ENCODE results near the gene GCFC2. TPM values are rescaled to one million over a fixed set of nuclear protein-coding genes. Genes with fewer than 3 reads are reported as not detected.

The GCFC2 gene
- total RNA-seq, 5 donors from 2014 or later (not counting 1 experiment from before 2014, with no cell fraction given), result 18.2 to 25.0 (median 24.0) TPM

DNA sequence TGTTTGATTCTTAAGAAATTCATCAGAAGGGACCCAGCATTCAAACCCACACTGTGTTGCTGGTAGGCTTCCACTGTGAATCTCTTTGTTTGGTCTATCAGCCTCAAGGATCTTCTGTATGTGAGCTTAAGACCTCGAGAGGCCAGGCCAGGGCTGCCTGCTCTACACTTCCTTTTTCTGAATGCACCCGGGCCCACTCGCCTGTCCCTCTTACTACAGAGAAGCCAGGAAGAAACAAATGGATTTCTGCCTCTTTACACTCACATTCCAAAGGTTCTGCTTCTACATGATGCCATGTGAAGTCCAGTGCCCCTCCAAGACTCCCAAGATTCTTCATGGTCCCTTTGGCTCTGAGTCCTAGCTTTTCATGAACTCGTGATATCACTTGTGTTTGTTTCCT lies 89.5 kb downstream of the GCFC2 start:
- POLR2A ChIA-PET, result no interaction called here
- H3K4me1 ChIP-seq (ENCODE audit: control insufficient read depth in 1 of 2, extremely low read depth in 1 of 2, insufficient read depth in 2 of 2, low read length in 2 of 2), result no peaks in the 10 kb centered on the region
- Mint-ChIP-seq H3K27ac (no peak overlapping the region), H3K9me3 (peaks cover 0 to 8% (median 2%) of the 10 kb centered on the region in 3 donors), H3K4me1 (no peaks in the 10 kb centered on the region), H3K27me3 (peaks cover 26 to 35% of the 10 kb centered on the region in 2 donors), H3K36me3 (no peaks in the 10 kb centered on the region), H3K4me3 (no peak overlapping the region)
- ATAC-seq (replicated peaks in 1 of 4) (no peak), DNase-seq (no peak)
- no peaks in the 10 kb centered on the region for H3K9me3 ChIP-seq
- H3K4me3 ChIP-seq (ENCODE audit: control insufficient read depth in 1 of 2, extremely low read depth in 1 of 2, low read length in 1 of 2), result no peak overlapping the region
- CTCF ChIA-PET, result no interaction called here
- no peaks in the 10 kb centered on the region for H3K27me3 ChIP-seq (replicated peaks in 1 of 2; ENCODE audit: control insufficient read depth in 2 of 2, extremely low read depth in 1 of 2, insufficient read depth in 2 of 2, low read length in 1 of 2)
- H3K36me3 ChIP-seq (ENCODE audit: control insufficient read depth in 2 of 2, extremely low read depth in 1 of 2, insufficient read depth in 1 of 2, low read length in 1 of 2), result no peaks in the 10 kb centered on the region
- no peak overlapping the region for H3K27ac ChIP-seq (ENCODE audit: low read length)
- WGBS (ENCODE audit: insufficient coverage), result 46% methylated on average over 3 of the region's 4 CpGs

DNA sequence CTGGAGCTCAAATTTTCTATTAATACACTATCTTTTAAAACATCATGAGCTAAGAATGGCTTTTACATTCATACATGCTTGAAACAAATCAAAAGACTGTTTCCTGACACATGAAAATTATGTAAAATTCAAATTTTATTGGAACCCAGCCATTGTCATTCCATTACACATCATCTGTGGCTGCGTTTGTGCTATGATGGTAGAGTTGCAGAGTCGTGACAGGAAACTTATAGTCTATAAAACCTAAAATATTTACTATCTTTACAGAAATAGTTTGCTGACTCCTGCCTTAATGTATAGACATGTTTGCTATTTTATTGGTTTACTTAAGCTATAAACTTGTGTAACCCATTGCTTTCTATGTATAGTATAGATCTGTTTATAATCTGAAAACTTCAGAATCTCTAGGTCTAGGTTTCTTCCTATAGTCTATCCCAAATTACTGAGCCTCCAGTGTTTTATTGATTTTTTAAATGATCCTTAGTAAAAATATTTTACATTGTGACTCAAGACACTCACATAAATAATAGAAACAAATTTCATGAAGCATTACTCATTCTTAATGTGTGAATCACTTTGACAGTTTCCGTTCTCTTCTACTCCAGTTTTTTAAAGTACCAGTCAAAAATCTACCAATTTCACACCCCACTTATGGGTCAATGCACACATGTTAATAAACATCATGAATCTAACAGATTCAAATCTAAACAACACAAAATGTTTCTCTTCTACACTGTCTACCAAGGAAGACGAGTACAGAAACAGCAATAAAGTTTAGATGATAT lies 90.6 kb downstream of the GCFC2 start:
- no peak overlapping the region for H3K4me3 ChIP-seq (ENCODE audit: control insufficient read depth in 1 of 2, extremely low read depth in 1 of 2, low read length in 1 of 2)
- H3K4me1 ChIP-seq (ENCODE audit: control insufficient read depth in 1 of 2, extremely low read depth in 1 of 2, insufficient read depth in 2 of 2, low read length in 2 of 2), result no peaks in the 10 kb centered on the region
- no peak for ATAC-seq (replicated peaks in 1 of 4)
- Mint-ChIP-seq H3K27ac (no peak overlapping the region), H3K4me1 (no peaks in the 10 kb centered on the region), H3K27me3 (peaks cover 26 to 32% of the 10 kb centered on the region in 2 donors), H3K4me3 (no peak overlapping the region), H3K9me3 (peaks cover 0 to 8% (median 2%) of the 10 kb centered on the region in 3 donors), H3K36me3 (no peaks in the 10 kb centered on the region)
- ChIA-PET CTCF (interaction anchor here in 1 of 2 donors (1.5 kb wide), 1 partner anchor 11 kb away, joined by 4 read pairs; no protein-coding TSS in a partner anchor), POLR2A (interaction anchor here in 1 of 2 donors (0.5 kb wide), 1 partner anchor 71 kb away, joined by 7 read pairs; no protein-coding TSS in a partner anchor)
- H3K36me3 ChIP-seq (ENCODE audit: control insufficient read depth in 2 of 2, extremely low read depth in 1 of 2, insufficient read depth in 1 of 2, low read length in 1 of 2), result no peaks in the 10 kb centered on the region
- H3K27me3 ChIP-seq (replicated peaks in 1 of 2; ENCODE audit: control insufficient read depth in 2 of 2, extremely low read depth in 1 of 2, insufficient read depth in 2 of 2, low read length in 1 of 2), result no peaks in the 10 kb centered on the region
- H3K27ac ChIP-seq (ENCODE audit: low read length), result no peak overlapping the region
- DNase-seq, result no peak
- H3K9me3 ChIP-seq, result no peaks in the 10 kb centered on the region
- 45% methylated on average over 1 of the region's 4 CpGs for WGBS (ENCODE audit: insufficient coverage)

- Mint-ChIP-seq H3K36me3 (no peaks in the 10 kb centered on the region), H3K4me3 (no peak overlapping the region), H3K4me1 (no peaks in the 10 kb centered on the region), H3K9me3 (peaks cover 0 to 8% (median 2%) of the 10 kb centered on the region in 3 donors), H3K27me3 (peaks cover 22 to 24% of the 10 kb centered on the region in 2 donors), H3K27ac (no peak overlapping the region)
- Histone ChIP-seq H3K9me3 (no peaks in the 10 kb centered on the region), H3K27me3 (replicated peaks in 1 of 2; ENCODE audit: control insufficient read depth in 2 of 2, extremely low read depth in 1 of 2, insufficient read depth in 2 of 2, low read length in 1 of 2) (peaks cover 0 to 7% of the 10 kb centered on the region in 2 experiments), H3K27ac (ENCODE audit: low read length) (no peak overlapping the region), H3K36me3 (ENCODE audit: control insufficient read depth in 2 of 2, extremely low read depth in 1 of 2, insufficient read depth in 1 of 2, low read length in 1 of 2) (no peaks in the 10 kb centered on the region), H3K4me1 (ENCODE audit: control insufficient read depth in 1 of 2, extremely low read depth in 1 of 2, insufficient read depth in 2 of 2, low read length in 2 of 2) (no peaks in the 10 kb centered on the region), H3K4me3 (ENCODE audit: control insufficient read depth in 1 of 2, extremely low read depth in 1 of 2, low read length in 1 of 2) (no peak overlapping the region)
- POLR2A ChIA-PET, result no interaction called here
- CTCF ChIA-PET, result no interaction called here
- ATAC-seq (replicated peaks in 1 of 4) (no peak), DNase-seq (no peak)
- no CpG with 5 or more reads among the region's 3 CpGs for WGBS (ENCODE audit: insufficient coverage)
Measured at GRCh38 chr2:75616933-75617332, 93.8 kb downstream of the GCFC2 start.

DNA sequence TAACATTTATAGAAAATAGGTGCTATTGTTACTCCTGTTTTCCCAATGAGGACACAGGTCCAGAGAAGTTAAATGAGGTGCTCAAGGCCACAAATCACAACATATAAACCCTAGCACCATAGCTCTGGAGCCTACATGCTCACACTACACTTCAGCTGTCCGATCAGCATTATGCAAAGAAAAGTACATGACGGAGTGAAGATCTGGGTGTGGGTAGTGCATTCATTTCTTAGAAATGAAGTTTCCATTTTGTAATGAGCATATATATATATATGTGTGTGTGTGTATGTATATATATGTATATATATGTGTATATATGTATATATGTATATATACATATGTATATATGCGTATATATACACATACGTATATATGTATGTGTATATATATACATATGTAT lies 94.3 kb downstream of the GCFC2 start:
- POLR2A ChIA-PET, result no interaction called here

DNA sequence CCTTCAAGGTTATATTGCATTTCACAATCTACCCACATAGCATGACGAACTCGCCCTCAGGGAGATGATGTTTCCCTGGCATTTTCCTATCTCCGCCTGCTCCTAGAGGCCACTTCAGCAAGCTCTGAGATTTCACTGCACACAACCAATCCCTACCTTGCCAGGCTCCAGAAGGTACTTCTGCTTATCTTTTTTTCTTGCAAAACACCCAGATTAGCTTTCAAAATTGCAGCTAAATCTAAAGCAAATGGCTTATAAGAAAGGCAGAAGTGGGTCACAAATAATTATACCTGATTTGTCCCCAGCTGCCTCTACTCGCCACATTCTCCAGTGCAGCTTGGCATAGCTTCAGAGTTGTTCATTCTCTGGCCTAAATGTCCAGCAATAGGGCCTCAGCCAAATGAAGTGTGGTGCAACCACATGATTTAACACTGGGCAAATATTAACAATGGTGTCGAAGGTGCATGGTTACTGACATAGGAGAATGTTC lies 96.5 kb downstream of the GCFC2 start:
- Histone ChIP-seq H3K9me3 (no peaks in the 10 kb centered on the region), H3K4me1 (ENCODE audit: control insufficient read depth in 1 of 2, extremely low read depth in 1 of 2, insufficient read depth in 2 of 2, low read length in 2 of 2) (no peaks in the 10 kb centered on the region), H3K27ac (ENCODE audit: low read length) (no peak overlapping the region), H3K4me3 (ENCODE audit: control insufficient read depth in 1 of 2, extremely low read depth in 1 of 2, low read length in 1 of 2) (no peak overlapping the region), H3K36me3 (ENCODE audit: control insufficient read depth in 2 of 2, extremely low read depth in 1 of 2, insufficient read depth in 1 of 2, low read length in 1 of 2) (no peaks in the 10 kb centered on the region), H3K27me3 (replicated peaks in 1 of 2; ENCODE audit: control insufficient read depth in 2 of 2, extremely low read depth in 1 of 2, insufficient read depth in 2 of 2, low read length in 1 of 2) (peaks cover 0 to 20% of the 10 kb centered on the region in 2 experiments)
- no peak overlapping the region for H3K27ac Mint-ChIP-seq
- peaks cover 29 to 35% of the 10 kb centered on the region in 2 donors for H3K27me3 Mint-ChIP-seq
- H3K36me3 Mint-ChIP-seq, result no peaks in the 10 kb centered on the region
- ChIA-PET POLR2A (no interaction called here), CTCF (no interaction called here)
- ATAC-seq (replicated peaks in 1 of 4) (no peak), DNase-seq (no peak)
- no peak overlapping the region for H3K4me3 Mint-ChIP-seq
- no peaks in the 10 kb centered on the region for H3K4me1 Mint-ChIP-seq
- 93% methylated on average over 3 of the region's 5 CpGs for WGBS (ENCODE audit: insufficient coverage)
- peaks cover 0 to 8% (median 2%) of the 10 kb centered on the region in 3 donors for H3K9me3 Mint-ChIP-seq

More for the DNA sequence above, 94.3 kb downstream of the GCFC2 start:
- Histone ChIP-seq H3K36me3 (ENCODE audit: control insufficient read depth in 2 of 2, extremely low read depth in 1 of 2, insufficient read depth in 1 of 2, low read length in 1 of 2) (no peaks in the 10 kb centered on the region), H3K4me1 (ENCODE audit: control insufficient read depth in 1 of 2, extremely low read depth in 1 of 2, insufficient read depth in 2 of 2, low read length in 2 of 2) (no peaks in the 10 kb centered on the region), H3K27me3 (replicated peaks in 1 of 2; ENCODE audit: control insufficient read depth in 2 of 2, extremely low read depth in 1 of 2, insufficient read depth in 2 of 2, low read length in 1 of 2) (peaks cover 0 to 10% of the 10 kb centered on the region in 2 experiments), H3K27ac (ENCODE audit: low read length) (no peak overlapping the region), H3K9me3 (no peaks in the 10 kb centered on the region), H3K4me3 (ENCODE audit: control insufficient read depth in 1 of 2, extremely low read depth in 1 of 2, low read length in 1 of 2) (no peak overlapping the region)
- no peak overlapping the region for H3K27ac Mint-ChIP-seq
- no CpG with 5 or more reads among the region's 4 CpGs for WGBS (ENCODE audit: insufficient coverage)
- CTCF ChIA-PET, result no interaction called here
- ATAC-seq (replicated peaks in 1 of 4) (no peak), DNase-seq (no peak)
- H3K4me1 Mint-ChIP-seq, result no peaks in the 10 kb centered on the region
- H3K27me3 Mint-ChIP-seq, result peaks cover 23% of the 10 kb centered on the region in 2 donors
- peaks cover 0 to 8% (median 2%) of the 10 kb centered on the region in 3 donors for H3K9me3 Mint-ChIP-seq
- no peak overlapping the region for H3K4me3 Mint-ChIP-seq
- no peaks in the 10 kb centered on the region for H3K36me3 Mint-ChIP-seq

DNA sequence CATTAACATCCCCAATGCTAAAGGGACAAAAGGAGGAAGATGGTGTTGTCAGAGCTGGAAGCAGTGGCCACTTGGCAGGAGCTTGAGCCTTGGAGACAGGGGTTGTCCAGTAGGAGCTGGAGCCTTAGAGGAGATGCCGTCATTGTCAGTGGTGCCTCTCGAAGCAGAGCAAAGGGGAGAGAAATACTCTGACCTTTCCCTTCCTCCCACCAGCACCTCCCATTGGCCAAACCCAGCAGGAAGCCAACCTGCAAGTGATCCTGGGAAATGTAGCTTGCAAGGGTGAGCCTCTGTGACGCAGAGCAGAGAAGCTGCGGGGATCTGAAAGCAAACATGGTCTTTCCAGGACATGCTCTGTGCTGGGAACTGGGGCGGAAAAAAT lies 97.9 kb downstream of the GCFC2 start:
- Mint-ChIP-seq H3K27ac (no peak overlapping the region), H3K4me1 (no peaks in the 10 kb centered on the region), H3K27me3 (peaks cover 30 to 42% of the 10 kb centered on the region in 2 donors), H3K9me3 (peaks cover 0 to 8% (median 2%) of the 10 kb centered on the region in 3 donors), H3K36me3 (no peaks in the 10 kb centered on the region), H3K4me3 (no peak overlapping the region)
- Histone ChIP-seq H3K27ac (ENCODE audit: low read length) (no peak overlapping the region), H3K4me1 (ENCODE audit: control insufficient read depth in 1 of 2, extremely low read depth in 1 of 2, insufficient read depth in 2 of 2, low read length in 2 of 2) (peaks cover 0 to 5% of the 10 kb centered on the region in 2 experiments), H3K9me3 (no peaks in the 10 kb centered on the region), H3K36me3 (ENCODE audit: control insufficient read depth in 2 of 2, extremely low read depth in 1 of 2, insufficient read depth in 1 of 2, low read length in 1 of 2) (no peaks in the 10 kb centered on the region), H3K27me3 (replicated peaks in 1 of 2; ENCODE audit: control insufficient read depth in 2 of 2, extremely low read depth in 1 of 2, insufficient read depth in 2 of 2, low read length in 1 of 2) (peaks cover 2 to 31% of the 10 kb centered on the region in 2 experiments), H3K4me3 (ENCODE audit: control insufficient read depth in 1 of 2, extremely low read depth in 1 of 2, low read length in 1 of 2) (no peak overlapping the region)
- ChIA-PET POLR2A (no interaction called here), CTCF (interaction anchor here (0.6 kb wide), 2 partner anchors 97 to 437 kb away, joined by 3 to 5 read pairs; no protein-coding TSS in a partner anchor)
- DNase-seq (no peak), ATAC-seq (replicated peaks in 1 of 4) (no peak)
- WGBS (ENCODE audit: insufficient coverage), result 100% methylated on average over 1 of the region's 5 CpGs
